ENCODE data around the gene ABHD17C.

ABHD17C gene

GRCh38 chr15:80769153-80769828 lies 74.2 kb downstream of the ABHD17C start:
- no peak for DNase-seq

GRCh38 chr15:80769829-80770705 lies 75.0 kb downstream of the ABHD17C start:
- DNase-seq, result no peak

- DNase-seq, result no peak
Observed at GRCh38 chr15:80773122-80773551, 78.0 kb downstream of the ABHD17C start.

- no peak for DNase-seq
Observed at GRCh38 chr15:80773792-80774352, 78.8 kb downstream of the ABHD17C start.

GRCh38 chr15:80774486-80774885 lies 79.4 kb downstream of the ABHD17C start:
- DNase-seq, result no peak

GRCh38 chr15:80775338-80775737 lies 80.2 kb downstream of the ABHD17C start:
- no peak for DNase-seq

GRCh38 chr15:80776420-80777045 lies 81.4 kb downstream of the ABHD17C start:
- peak; percentile 43 to 66 for DNase-seq

GRCh38 chr15:80777137-80777536 lies 82.0 kb downstream of the ABHD17C start:
- DNase-seq, result no peak

- no peak for DNase-seq
Observed at GRCh38 chr15:80777826-80778620, 82.9 kb downstream of the ABHD17C start.

GRCh38 chr15:80778621-80778963 lies 83.5 kb downstream of the ABHD17C start:
- DNase-seq, result no peak

GRCh38 chr15:80778964-80779657 lies 84.0 kb downstream of the ABHD17C start, which contains the start of gene CEMIP:
TSS of gene CEMIP (plus strand) at chr15:80779370. CDS start at chr15:80873880, 94,510 bp downstream.
- peak; percentile 39 to 67 for DNase-seq

GRCh38 chr15:80779658-80780415 lies 84.7 kb downstream of the ABHD17C start:
- no peak for DNase-seq

- DNase-seq, result no peak
Observed at GRCh38 chr15:80780416-80781221, 85.5 kb downstream of the ABHD17C start.

- DNase-seq, result no peak
Observed at GRCh38 chr15:80783260-80783659, 88.2 kb downstream of the ABHD17C start.

- no peak for DNase-seq
Observed at GRCh38 chr15:80785335-80785734, 90.2 kb downstream of the ABHD17C start.

GRCh38 chr15:80785811-80786354 lies 90.8 kb downstream of the ABHD17C start:
- no peak for DNase-seq

GRCh38 chr15:80787316-80787715 lies 92.2 kb downstream of the ABHD17C start:
- no peak for DNase-seq

GRCh38 chr15:80788536-80788935 lies 93.4 kb downstream of the ABHD17C start:
- peak in 1 of 2 donors; percentile 22 for DNase-seq

GRCh38 chr15:80789296-80789695 lies 94.2 kb downstream of the ABHD17C start:
- DNase-seq, result no peak

GRCh38 chr15:80789796-80790195 lies 94.7 kb downstream of the ABHD17C start:
- DNase-seq, result no peak
